ENCODE measurements around the gene PGC.

GRCh38 chr6:41763470-41763869 is 16.3 kb upstream of the PGC start:
- TF ChIP-seq CTCF (IDR thresholded peaks at IDR 0.05), result no peak
- TF ChIP-seq POLR2A (IDR thresholded peaks at IDR 0.05), result no peak

Measured in thyroid gland (tissue), 4 donors.